HEK293T (cell line): ENCODE results near the gene CFAP157.

ENCODE experiments used
- CTCF ChIA-PET: fragments of 350-600 bp; formaldehyde crosslinking; extraction: SDS; loops from one replicate; lab custom pipeline; 2021; ENCODE audit warnings: antibody characterized with exemption, inconsistent platforms; lab: Yijun Ruan, JAX
- POLR2A ChIA-PET: fragments of 350-600 bp; formaldehyde crosslinking; extraction: SDS; loops from one replicate; lab custom pipeline; 2020; ENCODE audit warnings: antibody characterized with exemption, inconsistent platforms; lab: Yijun Ruan, JAX
- DNase-seq: peaks from one replicate; pipeline ENCODE4 v3.0.0; 2012; ENCODE audit warnings: mixed read lengths; ENCODE audit errors: extremely low spot score
- ARNT ChIP-seq: fragments of 450-650 bp; IDR thresholded peaks from 2 replicates; pipeline ENCODE4 v1.6.1; 2017; ENCODE audit warnings: mild to moderate bottlenecking
- BHLHE40 ChIP-seq: fragments of 450-650 bp; IDR thresholded peaks from 2 replicates; pipeline ENCODE4 v1.6.1; 2016; ENCODE audit warnings: mild to moderate bottlenecking, moderate library complexity, borderline replicate concordance
- CTBP1 ChIP-seq: fragments of 450-650 bp; IDR thresholded peaks from 2 replicates; pipeline ENCODE4 v1.6.1; 2016; ENCODE audit warnings: borderline replicate concordance
- ELF4 ChIP-seq: fragments of 450-650 bp; IDR thresholded peaks from 2 replicates; pipeline ENCODE4 v1.6.1; 2017; ENCODE audit warnings: antibody characterized with exemption
- FOXA1 ChIP-seq: fragments of 450-650 bp; IDR thresholded peaks from 2 replicates; pipeline ENCODE4 v1.6.1; 2016; ENCODE audit warnings: mild to moderate bottlenecking
- FOXK2 ChIP-seq: fragments of 450-650 bp; IDR thresholded peaks from 2 replicates; pipeline ENCODE4 v1.6.1; 2016; ENCODE audit warnings: mild to moderate bottlenecking
- FOXM1 ChIP-seq: fragments of 450-650 bp; IDR thresholded peaks from 2 replicates; pipeline ENCODE4 v1.6.1; 2017; ENCODE audit warnings: mild to moderate bottlenecking, borderline replicate concordance
- HDGF ChIP-seq: fragments of 450-650 bp; IDR thresholded peaks from 2 replicates; pipeline ENCODE4 v1.6.1; 2017; ENCODE audit warnings: antibody characterized with exemption, borderline replicate concordance
- L3MBTL2 ChIP-seq: fragments of 450-650 bp; conservative IDR thresholded peaks from 2 replicates; pipeline ENCODE4 v1.6.1; 2016; ENCODE audit warnings: mild to moderate bottlenecking
- LEF1 ChIP-seq: fragments of 450-650 bp; IDR thresholded peaks from 2 replicates; pipeline ENCODE4 v1.6.1; 2017; ENCODE audit warnings: mild to moderate bottlenecking, borderline replicate concordance
- SP1 ChIP-seq: fragments of 450-650 bp; IDR thresholded peaks from 2 replicates; pipeline ENCODE4 v1.6.1; 2017
- SUZ12 ChIP-seq: fragments of 450-650 bp; IDR thresholded peaks from 2 replicates; pipeline ENCODE4 v1.6.1; 2016; ENCODE audit warnings: mild to moderate bottlenecking
- TARDBP ChIP-seq: fragments of 450-650 bp; IDR thresholded peaks from 2 replicates; pipeline ENCODE4 v1.6.1; 2016
- ZNF384 ChIP-seq: fragments of 450-650 bp; IDR thresholded peaks from 2 replicates; pipeline ENCODE4 v1.6.1; 2016
- TF ChIP-seq, protein P1 (sequence below): fragments of 450-650 bp; IDR thresholded peaks from 2 replicates; pipeline ENCODE4 v1.6.1; 2016

The CFAP157 gene

DNA sequence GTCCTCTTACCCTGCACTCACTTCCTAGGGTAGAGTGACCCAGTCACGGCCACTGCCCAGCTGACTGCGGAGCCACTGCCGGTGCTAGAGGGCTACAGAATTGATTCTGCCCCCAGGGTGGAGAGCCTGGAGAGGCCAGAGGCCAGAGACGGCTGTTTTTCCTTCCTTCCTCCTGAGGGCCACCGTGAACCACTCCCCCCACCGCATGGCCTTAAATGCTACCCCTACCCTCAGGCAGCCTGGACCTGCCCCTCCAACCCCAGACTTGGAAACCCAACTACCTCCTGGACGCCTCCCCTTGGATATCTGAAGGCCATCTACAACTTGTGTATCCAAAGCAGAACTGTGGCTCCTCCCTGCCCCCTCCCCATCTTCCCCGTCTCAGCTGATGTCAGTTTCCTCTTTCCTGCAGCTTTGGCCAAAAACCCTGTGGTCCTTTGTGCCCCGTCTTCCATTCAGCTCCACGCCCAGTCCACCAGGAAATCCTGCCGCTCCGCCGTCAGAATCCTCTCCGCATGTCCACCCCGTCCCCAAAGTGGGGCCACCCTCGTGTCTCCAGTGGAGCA lies 55.4 kb downstream of the CFAP157 start:
- TF ChIP-seq CTBP1 = no peak
- TF ChIP-seq SP1 = no peak
- no peak for TF ChIP-seq ARNT
- POLR2A ChIA-PET = interaction anchor here (0.6 kb wide), 1 partner anchor 63 kb away, joined by 3 read pairs; no protein-coding TSS in a partner anchor
- CTCF ChIA-PET = no interaction called here
- no peak for DNase-seq

DNA sequence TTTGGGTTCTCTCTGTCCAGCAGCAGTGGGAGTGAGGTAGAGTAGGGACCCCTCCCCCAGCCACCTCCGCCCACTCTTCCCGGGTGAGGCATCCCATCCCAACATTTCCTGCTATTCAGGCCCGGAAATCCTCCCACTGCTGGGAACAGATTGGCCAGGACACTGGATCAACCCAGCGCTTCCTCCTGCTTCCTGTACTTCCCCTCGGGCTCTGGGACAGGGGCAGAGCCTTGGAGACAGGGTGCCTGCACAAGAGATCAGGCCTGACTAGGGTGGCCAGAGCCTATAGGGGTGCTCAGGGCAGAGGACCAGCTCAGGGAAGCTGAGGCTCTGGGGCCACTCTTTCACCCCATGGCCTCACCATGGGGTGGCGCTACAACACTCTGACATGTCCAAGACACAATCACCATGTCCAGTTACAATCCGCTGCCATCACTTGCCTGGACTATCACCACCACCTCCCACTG lies 57.2 kb downstream of the CFAP157 start:
- POLR2A ChIA-PET = interaction anchor here (1.0 kb wide), 1 partner anchor 29 kb away, joined by 5 read pairs; no protein-coding TSS in a partner anchor
- no peak for DNase-seq
- TF ChIP-seq L3MBTL2 (no peak), FOXM1 (no peak), SUZ12 (no peak), FOXK2 (no peak)
- CTCF ChIA-PET = interaction anchor here (0.8 to 1.5 kb wide), 5 partner anchors 21 to 174 kb away, joined by 3 to 5 read pairs (median 3); no protein-coding TSS in a partner anchor

DNA sequence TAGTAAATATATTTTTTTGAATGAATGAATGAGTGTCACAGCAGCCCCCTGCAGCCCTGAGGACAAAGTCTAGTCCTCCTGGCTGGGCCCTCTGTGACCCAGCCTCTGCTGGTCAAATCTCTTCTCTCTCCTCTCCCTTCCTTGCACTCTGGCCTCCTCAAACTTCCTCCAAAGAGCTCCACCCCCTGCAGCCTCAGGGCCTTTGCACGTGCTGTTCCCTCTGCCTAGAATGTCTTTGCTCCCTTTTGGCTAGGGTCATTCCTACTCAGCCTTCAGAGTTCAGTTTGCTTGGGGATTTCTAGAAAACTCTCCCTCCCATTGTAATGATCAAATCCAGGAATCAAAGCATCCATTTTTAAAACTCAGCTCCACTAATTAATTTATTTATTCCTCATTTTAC lies 58.6 kb downstream of the CFAP157 start:
- ChIA-PET CTCF (interaction anchor here (0.7 kb wide), 1 partner anchor 132 kb away, joined by 3 read pairs; no protein-coding TSS in a partner anchor), POLR2A (interaction anchor here (1.0 kb wide), 1 partner anchor 20 kb away, joined by 3 read pairs; no protein-coding TSS in a partner anchor)
- TF ChIP-seq FOXK2 (no peak), BHLHE40 (no peak), ZNF384 (no peak), LEF1 (no peak), FOXM1 (no peak), SUZ12 (no peak), SP1 (no peak), CTBP1 (no peak), TARDBP (no peak), ELF4 (no peak), HDGF (no peak), FOXA1 (no peak), ARNT (no peak)
- TF ChIP-seq, protein P1, sequence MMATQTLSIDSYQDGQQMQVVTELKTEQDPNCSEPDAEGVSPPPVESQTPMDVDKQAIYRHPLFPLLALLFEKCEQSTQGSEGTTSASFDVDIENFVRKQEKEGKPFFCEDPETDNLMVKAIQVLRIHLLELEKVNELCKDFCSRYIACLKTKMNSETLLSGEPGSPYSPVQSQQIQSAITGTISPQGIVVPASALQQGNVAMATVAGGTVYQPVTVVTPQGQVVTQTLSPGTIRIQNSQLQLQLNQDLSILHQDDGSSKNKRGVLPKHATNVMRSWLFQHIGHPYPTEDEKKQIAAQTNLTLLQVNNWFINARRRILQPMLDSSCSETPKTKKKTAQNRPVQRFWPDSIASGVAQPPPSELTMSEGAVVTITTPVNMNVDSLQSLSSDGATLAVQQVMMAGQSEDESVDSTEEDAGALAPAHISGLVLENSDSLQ = no peak
- DNase-seq = no peak
